ENCODE results near the gene BDKRB1. TPM values are rescaled to one million over a fixed set of nuclear protein-coding genes. Genes with fewer than 3 reads are reported as not detected.

BDKRB1 gene
- total RNA-seq, 1 donor from 2014 or later = 0.20 TPM

- H3K27me3 Mint-ChIP-seq (ENCODE audit: low read depth, unreplicated experiment) = peaks cover 18% of the 10 kb centered on the region
- no peak overlapping the region for H3K4me3 ChIP-seq (ENCODE audit: insufficient read depth, low read depth, low read length)
- no peak for DNase-seq (ENCODE audit: low read depth)
- peaks cover 10% of the 10 kb centered on the region for H3K4me1 ChIP-seq (ENCODE audit: insufficient read depth, low read length)
- no peaks in the 10 kb centered on the region for H4K20me1 ChIP-seq (ENCODE audit: insufficient read depth, low read length)
- FAIRE-seq = no peak
- no peaks in the 10 kb centered on the region for H3K36me3 ChIP-seq (ENCODE audit: insufficient read depth, low read length)
- H3K4me1 Mint-ChIP-seq (ENCODE audit: low read depth, unreplicated experiment) = peaks cover 9% of the 10 kb centered on the region
- H2AFZ ChIP-seq (ENCODE audit: low read depth, low read length) = no peak overlapping the region
- H3K9ac ChIP-seq (ENCODE audit: low read length) = no peak overlapping the region
- H3K9me3 Mint-ChIP-seq (ENCODE audit: unreplicated experiment) = peaks cover 23% of the 10 kb centered on the region
- no peak overlapping the region for H3K27ac Mint-ChIP-seq (ENCODE audit: unreplicated experiment)
- H3K27me3 ChIP-seq (ENCODE audit: insufficient read depth, low read length) = no peaks in the 10 kb centered on the region
- no peak overlapping the region for H3K27ac ChIP-seq (ENCODE audit: low read depth, low read length)
- peaks cover 5% of the 10 kb centered on the region for H3K36me3 Mint-ChIP-seq (ENCODE audit: low read depth, unreplicated experiment)
- no peak overlapping the region for H3K4me3 Mint-ChIP-seq (ENCODE audit: unreplicated experiment)
- TF ChIP-seq EZH2 (IDR thresholded peaks at IDR 0.05; ENCODE audit: insufficient read depth, low read length) = no peak
- TF ChIP-seq CTCF (IDR thresholded peaks at IDR 0.05; ENCODE audit: insufficient read depth, low read depth, low read length) = no peak
- no peak overlapping the region for H3K4me2 ChIP-seq (ENCODE audit: low read length)
- peaks cover 10% of the 10 kb centered on the region for H3K9me3 ChIP-seq (ENCODE audit: insufficient read depth, low read depth, low read length)
- no peaks in the 10 kb centered on the region for H3K79me2 ChIP-seq (ENCODE audit: insufficient read depth, low read length)
These were observed 47.3 kb upstream of the BDKRB1 start for GRCh38 chr14:96208739-96209138.

GRCh38 chr14:96212140-96212539 is 43.9 kb upstream of the BDKRB1 start:
- TF ChIP-seq CTCF (IDR thresholded peaks at IDR 0.05; ENCODE audit: insufficient read depth, low read depth, low read length) (no peak), EZH2 (IDR thresholded peaks at IDR 0.05; ENCODE audit: insufficient read depth, low read length) (no peak)
- peaks cover 5% of the 10 kb centered on the region for H3K36me3 Mint-ChIP-seq (ENCODE audit: low read depth, unreplicated experiment)
- Histone ChIP-seq H3K27me3 (ENCODE audit: insufficient read depth, low read length) (no peaks in the 10 kb centered on the region), H3K79me2 (ENCODE audit: insufficient read depth, low read length) (no peaks in the 10 kb centered on the region), H3K9ac (ENCODE audit: low read length) (no peak overlapping the region), H3K27ac (ENCODE audit: low read depth, low read length) (no peak overlapping the region), H2AFZ (ENCODE audit: low read depth, low read length) (no peak overlapping the region), H3K9me3 (ENCODE audit: insufficient read depth, low read depth, low read length) (peaks cover 10% of the 10 kb centered on the region), H3K4me3 (ENCODE audit: insufficient read depth, low read depth, low read length) (no peak overlapping the region), H3K4me2 (ENCODE audit: low read length) (no peak overlapping the region), H3K36me3 (ENCODE audit: insufficient read depth, low read length) (no peaks in the 10 kb centered on the region), H4K20me1 (ENCODE audit: insufficient read depth, low read length) (no peaks in the 10 kb centered on the region), H3K4me1 (ENCODE audit: insufficient read depth, low read length) (no peaks in the 10 kb centered on the region)
- H3K4me3 Mint-ChIP-seq (ENCODE audit: unreplicated experiment) = no peak overlapping the region
- DNase-seq (ENCODE audit: low read depth) (no peak), FAIRE-seq (no peak)
- peaks cover 24% of the 10 kb centered on the region for H3K27me3 Mint-ChIP-seq (ENCODE audit: low read depth, unreplicated experiment)
- no peak overlapping the region for H3K27ac Mint-ChIP-seq (ENCODE audit: unreplicated experiment)
- H3K9me3 Mint-ChIP-seq (ENCODE audit: unreplicated experiment) = peaks cover 23% of the 10 kb centered on the region
- no peaks in the 10 kb centered on the region for H3K4me1 Mint-ChIP-seq (ENCODE audit: low read depth, unreplicated experiment)

GRCh38 chr14:96212896-96213295 is 43.1 kb upstream of the BDKRB1 start:
- Mint-ChIP-seq H3K4me1 (ENCODE audit: low read depth, unreplicated experiment) (no peaks in the 10 kb centered on the region), H3K4me3 (ENCODE audit: unreplicated experiment) (no peak overlapping the region), H3K27me3 (ENCODE audit: low read depth, unreplicated experiment) (peaks cover 26% of the 10 kb centered on the region), H3K27ac (ENCODE audit: unreplicated experiment) (no peak overlapping the region), H3K9me3 (ENCODE audit: unreplicated experiment) (peaks cover 23% of the 10 kb centered on the region), H3K36me3 (ENCODE audit: low read depth, unreplicated experiment) (peaks cover 5% of the 10 kb centered on the region)
- H3K27me3 ChIP-seq (ENCODE audit: insufficient read depth, low read length) = no peaks in the 10 kb centered on the region
- H4K20me1 ChIP-seq (ENCODE audit: insufficient read depth, low read length) = no peaks in the 10 kb centered on the region
- FAIRE-seq (no peak), DNase-seq (ENCODE audit: low read depth) (no peak)
- H3K27ac ChIP-seq (ENCODE audit: low read depth, low read length) = no peak overlapping the region
- H3K4me1 ChIP-seq (ENCODE audit: insufficient read depth, low read length) = no peaks in the 10 kb centered on the region
- TF ChIP-seq CTCF (IDR thresholded peaks at IDR 0.05; ENCODE audit: insufficient read depth, low read depth, low read length) = no peak
- TF ChIP-seq EZH2 (IDR thresholded peaks at IDR 0.05; ENCODE audit: insufficient read depth, low read length) = no peak
- no peaks in the 10 kb centered on the region for H3K79me2 ChIP-seq (ENCODE audit: insufficient read depth, low read length)
- H3K9ac ChIP-seq (ENCODE audit: low read length) = no peak overlapping the region
- no peak overlapping the region for H3K4me2 ChIP-seq (ENCODE audit: low read length)
- no peak overlapping the region for H2AFZ ChIP-seq (ENCODE audit: low read depth, low read length)
- no peaks in the 10 kb centered on the region for H3K36me3 ChIP-seq (ENCODE audit: insufficient read depth, low read length)
- no peak overlapping the region for H3K4me3 ChIP-seq (ENCODE audit: insufficient read depth, low read depth, low read length)
- H3K9me3 ChIP-seq (ENCODE audit: insufficient read depth, low read depth, low read length) = peaks cover 10% of the 10 kb centered on the region
